Thoracic aorta (tissue), 2 donors: Measurements from ENCODE around the gene CLASP1. TPM values are rescaled to one million over a fixed set of nuclear protein-coding genes. Genes with fewer than 3 reads are reported as not detected.

Source experiments
- ATAC-seq: fragments of 150-250 bp; one replicate; pipeline ENCODE4 v1.8.0; 2017; ENCODE audit warnings: low read depth; ENCODE audit not compliant: insufficient number of reproducible peaks, low FRiP score
- DNase-seq: peaks from one replicate; pipeline ENCODE4 v3.0.0-alpha.2; 2020; ENCODE audit warnings: low spot score
- H3K27ac ChIP-seq, 2 donors: fragments of 200-600 bp; sonication (generic); 1 replicate in 1 of 2; 2 replicates in 1 of 2; pipeline ENCODE4 v1.5.1; 2016; ENCODE audit warnings: mild to moderate bottlenecking in 2 of 2, moderate library complexity in 2 of 2
- H3K27me3 ChIP-seq: fragments of 200-600 bp; sonication (generic); replicated peaks from 2 replicates; pipeline ENCODE4 v1.6.0; 2016; ENCODE audit warnings: mild to moderate bottlenecking; ENCODE audit not compliant: insufficient read depth
- H3K36me3 ChIP-seq: fragments of 200-600 bp; sonication (generic); one replicate; pipeline ENCODE4 v1.5.1; 2016
- H3K4me1 ChIP-seq, 2 donors: fragments of 200-600 bp; sonication (generic); 1 replicate in 1 of 2; 2 replicates in 1 of 2; pipeline versions ENCODE4 v1.5.1 to v1.6.0; 2016; ENCODE audit warnings: low read depth in 2 of 2, mild to moderate bottlenecking in 1 of 2; ENCODE audit not compliant: control insufficient read depth in 1 of 2
- H3K4me3 ChIP-seq: fragments of 200-600 bp; sonication (generic); 2 replicates; pipeline ENCODE4 v1.5.1; 2016; ENCODE audit warnings: mild to moderate bottlenecking
- H3K9me3 ChIP-seq: fragments of 200-600 bp; sonication (generic); 2 replicates; pipeline ENCODE4 v1.5.1; 2016
- total RNA-seq, 2 donors: library from RNA; depleted of rRNA; stranded (reverse); fragments of >200 nt; gene quantifications; one replicate each; pipeline versions ENCODE4 v1.1.0 to v1.2.3, GENCODE V29; 2016
- TF ChIP-seq, protein P1 (sequence below): fragments of 200-600 bp; sonication (generic); IDR thresholded peaks from one replicate; pipeline ENCODE4 v1.5.1; 2019; ENCODE audit warnings: antibody characterized with exemption

The CLASP1 gene
- total RNA-seq, 2 donors from 2014 or later: 69.7 to 113 TPM

DNA sequence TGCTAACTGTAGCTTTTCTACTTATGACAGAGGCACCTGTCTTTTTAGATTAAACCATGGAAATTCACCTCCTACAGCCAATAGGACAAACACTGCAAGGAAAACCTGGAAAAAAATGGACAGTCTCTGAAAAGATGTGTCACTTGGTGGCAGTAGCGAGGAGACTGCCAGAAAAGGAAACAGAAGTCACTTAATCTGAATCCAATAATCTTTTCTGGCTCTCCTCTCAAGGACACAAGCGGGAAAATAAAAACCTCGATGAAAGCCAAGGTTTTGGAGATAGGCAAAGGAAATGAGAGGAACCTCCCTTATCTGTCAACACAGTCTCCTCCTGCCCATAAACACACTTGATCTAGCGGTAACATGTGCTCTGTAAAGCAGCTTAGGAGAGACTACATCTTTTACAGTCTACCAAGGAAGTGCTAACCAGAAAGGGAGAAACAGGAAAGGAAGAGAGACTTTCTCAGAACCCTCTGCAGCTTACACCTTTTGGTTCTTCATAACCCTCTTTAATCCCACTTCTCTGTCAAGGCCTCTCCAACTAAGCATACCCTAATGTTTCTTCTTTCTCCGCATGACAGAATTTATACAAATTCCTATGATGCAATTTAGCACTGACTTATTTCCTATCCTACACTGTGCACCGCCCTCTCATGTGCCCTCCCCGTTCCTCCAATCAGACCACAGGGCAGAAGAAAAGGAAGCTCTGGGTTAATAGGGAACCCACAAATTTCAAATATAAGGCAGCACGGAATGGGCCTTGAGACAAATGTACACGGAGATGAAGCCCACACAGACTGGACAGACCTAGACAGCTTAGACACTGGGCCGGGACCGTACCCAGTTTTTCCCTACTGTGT is 52.8 kb downstream of the CLASP1 start:
- Histone ChIP-seq H3K27ac (no peak overlapping the region), H3K4me1 (peaks cover 7 to 21% of the 10 kb centered on the region in 2 donors), H3K36me3 (no peaks in the 10 kb centered on the region), H3K9me3 (no peaks in the 10 kb centered on the region), H3K4me3 (peak overlapping the region; percentile 38), H3K27me3 (no peaks in the 10 kb centered on the region)
- TF ChIP-seq, protein P1, sequence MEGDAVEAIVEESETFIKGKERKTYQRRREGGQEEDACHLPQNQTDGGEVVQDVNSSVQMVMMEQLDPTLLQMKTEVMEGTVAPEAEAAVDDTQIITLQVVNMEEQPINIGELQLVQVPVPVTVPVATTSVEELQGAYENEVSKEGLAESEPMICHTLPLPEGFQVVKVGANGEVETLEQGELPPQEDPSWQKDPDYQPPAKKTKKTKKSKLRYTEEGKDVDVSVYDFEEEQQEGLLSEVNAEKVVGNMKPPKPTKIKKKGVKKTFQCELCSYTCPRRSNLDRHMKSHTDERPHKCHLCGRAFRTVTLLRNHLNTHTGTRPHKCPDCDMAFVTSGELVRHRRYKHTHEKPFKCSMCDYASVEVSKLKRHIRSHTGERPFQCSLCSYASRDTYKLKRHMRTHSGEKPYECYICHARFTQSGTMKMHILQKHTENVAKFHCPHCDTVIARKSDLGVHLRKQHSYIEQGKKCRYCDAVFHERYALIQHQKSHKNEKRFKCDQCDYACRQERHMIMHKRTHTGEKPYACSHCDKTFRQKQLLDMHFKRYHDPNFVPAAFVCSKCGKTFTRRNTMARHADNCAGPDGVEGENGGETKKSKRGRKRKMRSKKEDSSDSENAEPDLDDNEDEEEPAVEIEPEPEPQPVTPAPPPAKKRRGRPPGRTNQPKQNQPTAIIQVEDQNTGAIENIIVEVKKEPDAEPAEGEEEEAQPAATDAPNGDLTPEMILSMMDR: peak; percentile 24
- ATAC-seq: no peak
- no peak for DNase-seq

- no peak for ATAC-seq
- no peak for DNase-seq
- Histone ChIP-seq H3K4me3 (no peak overlapping the region), H3K27me3 (no peaks in the 10 kb centered on the region), H3K27ac (no peak overlapping the region), H3K36me3 (no peaks in the 10 kb centered on the region), H3K9me3 (no peaks in the 10 kb centered on the region), H3K4me1 (peaks cover 7 to 21% of the 10 kb centered on the region in 2 donors)
- TF ChIP-seq, protein P1: no peak
These were observed 54.0 kb downstream of the CLASP1 start for GRCh38 chr2:121595012-121595891.

DNA sequence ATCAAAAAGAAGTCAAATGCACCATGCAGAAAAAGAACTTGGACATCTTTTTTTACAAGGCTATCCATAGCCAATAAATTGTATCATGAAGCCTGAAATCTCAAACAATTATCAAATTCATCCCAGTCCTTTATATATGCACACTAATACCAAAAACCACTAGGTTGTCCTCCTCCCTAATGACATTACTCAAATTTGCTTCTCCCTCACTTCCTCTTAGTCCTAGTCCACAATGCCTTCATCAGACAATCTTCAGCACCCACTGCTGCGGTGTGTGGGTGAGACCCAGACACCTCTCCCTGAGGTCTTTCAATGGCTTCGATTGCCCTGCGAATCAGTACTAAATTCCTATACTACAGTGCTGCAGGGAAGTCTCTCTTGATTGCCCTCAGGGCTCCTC is 58.1 kb downstream of the CLASP1 start:
- Histone ChIP-seq H3K4me3 (no peak overlapping the region), H3K27ac (no peak overlapping the region), H3K27me3 (no peaks in the 10 kb centered on the region), H3K4me1 (peaks cover 1 to 11% of the 10 kb centered on the region in 2 donors), H3K36me3 (no peaks in the 10 kb centered on the region), H3K9me3 (no peaks in the 10 kb centered on the region)
- TF ChIP-seq, protein P1: no peak
- no peak for DNase-seq
- ATAC-seq: no peak

GRCh38 chr2:121588357-121588756 is 60.9 kb downstream of the CLASP1 start:
- Histone ChIP-seq H3K4me3 (no peak overlapping the region), H3K9me3 (no peaks in the 10 kb centered on the region), H3K27me3 (no peaks in the 10 kb centered on the region), H3K4me1 (peaks cover 0 to 4% of the 10 kb centered on the region in 2 donors), H3K27ac (no peak overlapping the region), H3K36me3 (no peaks in the 10 kb centered on the region)
- TF ChIP-seq, protein P1: no peak
- ATAC-seq (no peak), DNase-seq (no peak)

DNA sequence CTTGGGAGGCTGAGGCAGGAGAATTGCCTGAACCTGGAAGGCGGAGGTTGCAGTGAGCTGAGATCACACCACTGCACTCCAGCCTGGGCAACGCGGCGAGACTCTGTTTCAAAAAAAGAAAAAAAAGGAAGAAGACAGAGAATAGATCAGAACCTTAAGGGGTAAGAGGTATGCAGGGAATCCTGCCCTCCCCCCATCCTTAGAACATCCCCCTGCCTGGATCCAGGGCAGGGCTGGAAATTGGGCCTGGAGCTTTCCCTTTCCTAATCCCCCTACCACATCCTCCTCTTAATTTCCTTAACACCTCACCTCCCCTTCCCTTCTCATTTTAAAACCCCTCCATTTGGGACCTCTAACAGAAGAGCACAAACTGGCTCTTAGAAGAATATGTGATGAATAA is 62.1 kb downstream of the CLASP1 start:
- Histone ChIP-seq H3K27me3 (no peaks in the 10 kb centered on the region), H3K27ac (no peak overlapping the region), H3K9me3 (no peaks in the 10 kb centered on the region), H3K4me3 (no peak overlapping the region), H3K4me1 (peaks cover 0 to 4% of the 10 kb centered on the region in 2 donors), H3K36me3 (no peaks in the 10 kb centered on the region)
- TF ChIP-seq, protein P1: no peak
- DNase-seq (no peak), ATAC-seq (no peak)
